ENCODE data around the gene CBS.
"Not testable (repeated sequence)": the region's sequence is repeated elsewhere in the genome, so short reads cannot be mapped to it uniquely, and the experiment has no call there.

Gene CBS

GRCh38 chr21:43045165-43045875, 30.3 kb downstream of the CBS start:
- not testable (repeated sequence) for H3K27me3 Mint-ChIP-seq (ENCODE audit: low read depth); H3K9me3 Mint-ChIP-seq; H3K36me3 Mint-ChIP-seq (ENCODE audit: low read depth); H3K4me1 Mint-ChIP-seq (ENCODE audit: low read depth)
- H3K27ac Mint-ChIP-seq: peak overlapping the region; percentile 62
- peak overlapping the region; percentile 34 for H3K4me3 Mint-ChIP-seq

DNA sequence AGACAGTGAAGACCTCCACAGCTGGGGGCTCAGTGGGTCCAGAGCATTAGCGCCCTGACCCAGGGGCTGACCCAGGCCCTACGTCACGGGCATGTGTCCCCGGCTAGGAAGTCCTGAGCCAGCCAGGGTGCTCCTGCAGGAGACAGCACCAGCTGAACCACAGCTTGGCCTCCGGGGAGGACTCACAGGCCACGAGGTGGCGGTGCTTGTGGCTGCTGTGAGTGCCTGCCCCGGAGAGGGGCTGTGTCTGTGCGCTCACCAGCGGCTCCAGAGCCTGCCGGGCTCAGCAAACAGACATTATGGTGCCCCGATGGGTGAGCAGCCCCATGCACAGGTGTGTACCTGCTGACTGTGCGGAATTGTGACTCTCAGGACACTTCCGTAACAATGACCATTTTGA, 31.1 kb downstream of the CBS start:
- not testable (repeated sequence) for H3K4me1 Mint-ChIP-seq (ENCODE audit: low read depth); H3K27ac Mint-ChIP-seq; H3K36me3 Mint-ChIP-seq (ENCODE audit: low read depth); H3K27me3 Mint-ChIP-seq (ENCODE audit: low read depth); H3K9me3 Mint-ChIP-seq; H3K4me3 Mint-ChIP-seq

DNA sequence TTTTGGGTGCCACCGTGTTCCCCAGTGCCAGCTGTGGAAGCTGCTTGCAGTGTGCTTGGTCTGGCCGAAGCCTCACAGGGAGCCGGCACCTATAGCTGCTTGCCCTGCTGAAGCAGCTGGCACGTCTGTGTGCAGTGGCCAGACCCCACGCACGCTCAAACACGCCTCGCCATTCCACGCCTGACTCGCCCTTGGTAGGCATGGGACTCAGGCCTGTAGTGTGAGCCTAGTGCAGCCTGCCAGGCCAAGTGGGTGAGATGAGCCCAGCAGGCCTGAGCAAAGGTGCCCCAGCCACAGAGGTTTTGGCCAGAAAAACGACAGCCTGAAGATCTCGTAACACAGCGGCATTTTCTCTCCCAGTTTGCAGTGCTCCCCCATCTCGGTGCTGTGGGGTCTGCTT, 32.3 kb downstream of the CBS start:
- not testable (repeated sequence) for H3K4me3 Mint-ChIP-seq; H3K27ac Mint-ChIP-seq; H3K27me3 Mint-ChIP-seq (ENCODE audit: low read depth); H3K4me1 Mint-ChIP-seq (ENCODE audit: low read depth); H3K36me3 Mint-ChIP-seq (ENCODE audit: low read depth); H3K9me3 Mint-ChIP-seq

DNA sequence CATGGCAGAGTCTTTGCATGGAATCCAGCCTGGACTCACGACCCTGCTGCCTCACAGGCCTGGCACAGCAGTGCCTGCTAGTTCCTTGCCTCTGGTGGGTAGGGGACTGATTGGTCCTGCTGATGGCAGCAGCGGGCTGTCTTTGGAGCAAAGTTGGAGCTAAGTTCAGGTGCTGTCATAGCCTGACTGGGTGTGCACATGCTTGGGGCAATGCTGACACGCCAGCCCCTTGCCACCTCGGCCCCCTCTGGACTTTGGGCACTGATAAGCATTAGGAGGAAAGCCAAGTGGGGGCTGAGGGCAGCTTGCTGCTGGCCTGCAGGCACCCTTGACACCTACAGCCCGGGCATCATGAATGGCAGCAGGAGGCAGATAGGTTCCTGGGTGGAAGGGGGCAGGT, 33.5 kb downstream of the CBS start:
- not testable (repeated sequence) for H3K27me3 Mint-ChIP-seq (ENCODE audit: low read depth); H3K9me3 Mint-ChIP-seq; H3K4me3 Mint-ChIP-seq; H3K36me3 Mint-ChIP-seq (ENCODE audit: low read depth); H3K27ac Mint-ChIP-seq; H3K4me1 Mint-ChIP-seq (ENCODE audit: low read depth)

- H3K27me3 Mint-ChIP-seq (ENCODE audit: low read depth); H3K9me3 Mint-ChIP-seq; H3K36me3 Mint-ChIP-seq (ENCODE audit: low read depth); H3K4me3 Mint-ChIP-seq; H3K4me1 Mint-ChIP-seq (ENCODE audit: low read depth); H3K27ac Mint-ChIP-seq: not testable (repeated sequence)
These were observed 37.0 kb downstream of the CBS start for GRCh38 chr21:43038659-43039044.

DNA sequence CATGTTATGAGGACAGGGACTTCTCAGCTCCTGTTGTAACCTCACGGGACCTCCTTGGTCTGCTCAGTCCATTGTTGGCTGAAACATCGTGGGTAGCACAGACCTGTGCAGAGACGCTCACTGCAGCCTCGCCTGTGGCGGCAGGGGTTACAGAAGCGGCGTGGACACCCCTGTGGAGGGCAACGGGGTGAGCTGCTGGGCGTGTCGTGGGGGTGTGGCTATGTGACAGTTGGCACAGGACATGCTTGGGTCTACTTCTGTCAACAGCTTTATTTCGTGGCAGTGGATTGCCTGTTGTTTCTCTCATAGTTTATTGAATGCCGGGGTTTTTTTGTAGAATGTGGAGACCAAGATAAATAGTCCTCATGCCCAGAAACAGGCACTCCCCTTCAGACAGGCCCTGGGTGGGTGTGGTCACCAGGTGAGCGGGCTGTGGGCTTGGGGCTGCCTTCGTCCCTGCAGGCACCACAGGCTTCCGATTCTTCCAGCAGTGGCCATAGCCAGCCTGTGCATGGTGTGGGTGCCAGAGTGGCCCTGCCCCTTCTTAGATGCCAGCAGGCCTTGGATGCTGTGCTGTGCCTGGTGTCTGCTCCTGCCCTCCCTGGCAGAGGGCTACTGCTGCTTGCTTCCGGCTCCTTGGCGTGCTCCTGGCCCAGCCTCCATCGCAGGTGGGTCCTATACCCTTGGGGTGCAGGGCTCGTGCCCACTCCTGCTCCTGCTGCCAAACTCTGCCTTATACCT, 37.5 kb downstream of the CBS start:
- H3K27ac Mint-ChIP-seq, H3K9me3 Mint-ChIP-seq: not testable (repeated sequence)

DNA sequence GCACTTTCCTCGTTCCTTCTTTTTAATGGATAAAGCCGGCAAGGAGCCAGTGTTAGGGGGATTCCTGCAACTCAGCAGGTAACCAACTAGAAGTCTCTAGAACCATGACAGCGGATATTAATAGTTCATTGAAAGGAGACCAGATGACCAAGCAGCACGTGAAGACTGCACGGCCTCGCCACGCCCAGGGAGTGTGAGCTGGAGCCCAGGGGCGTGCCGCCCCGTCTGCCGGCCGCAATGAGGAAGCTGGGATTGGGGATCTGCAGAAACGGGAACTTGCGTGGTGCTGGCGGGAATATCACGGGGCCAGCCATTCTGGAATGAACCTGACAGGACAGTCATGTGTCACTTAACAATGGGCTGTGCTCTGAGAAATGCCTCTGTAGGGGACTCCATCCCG, 38.7 kb downstream of the CBS start:
- H3K4me3 Mint-ChIP-seq; H3K27ac Mint-ChIP-seq; H3K27me3 Mint-ChIP-seq (ENCODE audit: low read depth); H3K4me1 Mint-ChIP-seq (ENCODE audit: low read depth); H3K36me3 Mint-ChIP-seq (ENCODE audit: low read depth); H3K9me3 Mint-ChIP-seq: not testable (repeated sequence)

More for the DNA sequence above, 37.5 kb downstream of the CBS start:
- H3K4me1 Mint-ChIP-seq (ENCODE audit: low read depth); H3K36me3 Mint-ChIP-seq (ENCODE audit: low read depth); H3K4me3 Mint-ChIP-seq; H3K27me3 Mint-ChIP-seq (ENCODE audit: low read depth): not testable (repeated sequence)

- no peaks in the 10 kb centered on the region for H3K4me1 Mint-ChIP-seq (ENCODE audit: low read depth)
- no peaks in the 10 kb centered on the region for H3K9me3 Mint-ChIP-seq
- H3K27ac Mint-ChIP-seq: no peak overlapping the region
- H3K27me3 Mint-ChIP-seq (ENCODE audit: low read depth): no peaks in the 10 kb centered on the region
- no peak overlapping the region for H3K4me3 Mint-ChIP-seq
- peaks cover 7% of the 10 kb centered on the region for H3K36me3 Mint-ChIP-seq (ENCODE audit: low read depth)
These were observed 40.8 kb downstream of the CBS start for GRCh38 chr21:43034826-43035225.

- no peak overlapping the region for H3K27ac Mint-ChIP-seq
- H3K36me3 Mint-ChIP-seq (ENCODE audit: low read depth): peaks cover 8% of the 10 kb centered on the region
- no peaks in the 10 kb centered on the region for H3K4me1 Mint-ChIP-seq (ENCODE audit: low read depth)
- no peaks in the 10 kb centered on the region for H3K27me3 Mint-ChIP-seq (ENCODE audit: low read depth)
- H3K4me3 Mint-ChIP-seq: no peak overlapping the region
- no peaks in the 10 kb centered on the region for H3K9me3 Mint-ChIP-seq
These were observed 41.5 kb downstream of the CBS start for GRCh38 chr21:43034101-43034500.

- Mint-ChIP-seq H3K36me3 (ENCODE audit: low read depth) (peaks cover 10% of the 10 kb centered on the region), H3K9me3 (no peaks in the 10 kb centered on the region), H3K4me3 (no peak overlapping the region), H3K4me1 (ENCODE audit: low read depth) (no peaks in the 10 kb centered on the region), H3K27ac (no peak overlapping the region), H3K27me3 (ENCODE audit: low read depth) (no peaks in the 10 kb centered on the region)
These were observed 44.5 kb downstream of the CBS start for GRCh38 chr21:43031121-43031619.

DNA sequence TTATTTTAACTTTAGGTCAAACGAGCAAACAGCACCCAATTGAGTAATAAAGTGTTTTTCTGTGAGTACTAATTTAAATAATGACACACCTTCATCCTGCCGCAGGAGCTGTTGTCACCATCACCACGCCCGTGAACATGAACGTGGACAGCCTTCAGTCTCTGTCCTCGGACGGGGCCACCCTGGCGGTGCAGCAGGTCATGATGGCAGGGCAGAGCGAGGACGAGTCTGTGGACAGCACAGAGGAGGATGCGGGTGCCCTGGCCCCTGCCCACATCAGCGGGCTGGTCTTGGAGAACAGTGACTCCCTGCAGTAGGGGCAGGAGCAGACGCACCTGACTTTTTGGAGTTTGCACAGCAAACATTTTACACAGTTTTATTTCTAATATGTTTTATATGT, 45.9 kb downstream of the CBS start:
- Mint-ChIP-seq H3K27me3 (ENCODE audit: low read depth) (no peaks in the 10 kb centered on the region), H3K36me3 (ENCODE audit: low read depth) (peaks cover 17% of the 10 kb centered on the region), H3K27ac (no peak overlapping the region)

GRCh38 chr21:43027846-43028731, 47.5 kb downstream of the CBS start:
- Mint-ChIP-seq H3K4me3 (no peak overlapping the region), H3K36me3 (ENCODE audit: low read depth) (peaks cover 18% of the 10 kb centered on the region), H3K4me1 (ENCODE audit: low read depth) (no peaks in the 10 kb centered on the region), H3K27ac (no peak overlapping the region), H3K9me3 (no peaks in the 10 kb centered on the region), H3K27me3 (ENCODE audit: low read depth) (no peaks in the 10 kb centered on the region)

More for the DNA sequence above, 45.9 kb downstream of the CBS start:
- Mint-ChIP-seq H3K4me1 (ENCODE audit: low read depth) (no peaks in the 10 kb centered on the region), H3K4me3 (no peak overlapping the region), H3K9me3 (no peaks in the 10 kb centered on the region)

DNA sequence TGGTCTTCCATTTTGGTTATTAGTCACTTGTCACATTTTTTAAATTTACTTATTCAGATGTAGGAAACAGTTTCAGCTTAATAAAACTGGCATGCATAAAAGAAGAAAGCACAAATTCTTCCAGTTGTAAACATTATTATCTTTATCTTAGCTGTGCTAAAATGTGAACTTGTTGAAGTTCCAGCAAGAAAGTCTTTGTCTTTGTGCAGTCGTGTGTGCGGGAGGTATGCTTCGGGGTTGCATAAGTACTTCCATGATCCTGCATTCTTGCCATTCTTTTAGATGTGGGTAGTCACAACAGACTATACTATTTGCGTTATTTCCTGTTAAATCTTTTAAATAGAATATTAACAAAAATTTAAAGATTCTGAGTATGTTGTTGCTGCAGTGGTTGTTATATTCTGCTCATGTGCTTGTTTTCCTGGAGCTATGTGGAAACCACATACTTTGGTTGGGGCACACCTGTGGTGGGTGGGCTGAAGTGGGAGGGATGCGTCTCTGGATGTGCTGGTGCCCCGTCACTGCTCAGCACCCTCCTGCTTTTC, 49.9 kb downstream of the CBS start:
- no peak overlapping the region for H3K27ac Mint-ChIP-seq
- peaks cover 24% of the 10 kb centered on the region for H3K36me3 Mint-ChIP-seq (ENCODE audit: low read depth)
- H3K9me3 Mint-ChIP-seq: no peaks in the 10 kb centered on the region
- no peak overlapping the region for H3K4me3 Mint-ChIP-seq
- no peaks in the 10 kb centered on the region for H3K27me3 Mint-ChIP-seq (ENCODE audit: low read depth)
- H3K4me1 Mint-ChIP-seq (ENCODE audit: low read depth): no peaks in the 10 kb centered on the region

GRCh38 chr21:43024439-43025136, 51.0 kb downstream of the CBS start:
- H3K4me3 Mint-ChIP-seq: no peak overlapping the region
- no peaks in the 10 kb centered on the region for H3K27me3 Mint-ChIP-seq (ENCODE audit: low read depth)
- H3K36me3 Mint-ChIP-seq (ENCODE audit: low read depth): peaks cover 24% of the 10 kb centered on the region
- no peaks in the 10 kb centered on the region for H3K9me3 Mint-ChIP-seq
- no peaks in the 10 kb centered on the region for H3K4me1 Mint-ChIP-seq (ENCODE audit: low read depth)
- H3K27ac Mint-ChIP-seq: no peak overlapping the region
